PC-3 (cell line): ENCODE measurements around the gene STAT1. TPM values are rescaled to one million over a fixed set of nuclear protein-coding genes. Genes with fewer than 3 reads are reported as not detected.

Source experiments
- ATAC-seq: fragments of 200-7000 bp; cut with Tn5 transposase; 2 replicates; pipeline ENCODE4 v1.9.1; 2020; ENCODE audit warnings: mild to moderate bottlenecking, moderate library complexity
- BruUV-seq: library from RNA; stranded (reverse); fragments of 400-500 nt; replicated peaks from 2 replicates; lab custom pipeline; 2021; lab: Mats Ljungman, UMichigan
- CTCF ChIA-PET: fragments of 300-600 bp; sonication (Branson Sonifier 250); formaldehyde crosslinking; loops from one replicate; lab custom pipeline; 2022; ENCODE audit warnings: antibody characterized with exemption; lab: Charles Lee
- POLR2A ChIA-PET: fragments of 300-600 bp; sonication (Branson Sonifier 250); formaldehyde crosslinking; loops from one replicate; lab custom pipeline; 2022; ENCODE audit warnings: antibody characterized with exemption; ENCODE audit not compliant: unreplicated experiment; lab: Charles Lee
- DNase-seq: peaks from one replicate; pipeline ENCODE4 v3.0.0-alpha.2; 2015
- H2AFZ ChIP-seq: fragments of 300-600 bp; sonication (generic); 2 replicates; pipeline ENCODE4 v1.6.0; 2016; ENCODE audit warnings: antibody characterized with exemption, low read length
- H3F3A ChIP-seq: fragments of 300-600 bp; sonication (generic); one replicate; pipeline ENCODE4 v1.6.0; 2017; ENCODE audit warnings: antibody characterized with exemption, low read length, control low read depth, mild to moderate bottlenecking; ENCODE audit not compliant: unreplicated experiment
- H3K27ac ChIP-seq: fragments of 300-600 bp; sonication (generic); 2 replicates; pipeline ENCODE4 v1.5.1; 2016; ENCODE audit warnings: mild to moderate bottlenecking, low read length
- H3K27me3 ChIP-seq: fragments of 300-600 bp; sonication (generic); 2 replicates; pipeline ENCODE4 v1.6.1; 2016; ENCODE audit warnings: low read length, mixed read lengths
- H3K36me3 ChIP-seq: fragments of 300-600 bp; sonication (generic); 2 replicates; pipeline ENCODE4 v1.6.1; 2016; ENCODE audit warnings: low read depth, mixed run types, low read length, mixed read lengths
- H3K4me1 ChIP-seq: fragments of 300-600 bp; sonication (generic); 2 replicates; pipeline ENCODE4 v1.5.1; 2016; ENCODE audit warnings: low read length; ENCODE audit not compliant: insufficient read depth
- H3K4me2 ChIP-seq: fragments of 300-600 bp; sonication (generic); 2 replicates; pipeline ENCODE4 v1.6.0; 2016; ENCODE audit warnings: low read length
- H3K4me3 ChIP-seq: fragments of 300-600 bp; sonication (generic); 2 replicates; pipeline ENCODE4 v1.5.1; 2016; ENCODE audit warnings: mild to moderate bottlenecking, low read length, mixed read lengths
- H3K79me2 ChIP-seq: fragments of 300-600 bp; sonication (generic); 2 replicates; pipeline ENCODE4 v1.6.1; 2017; ENCODE audit warnings: low read length, mixed read lengths
- H3K9ac ChIP-seq: fragments of 300-600 bp; sonication (generic); 2 replicates; pipeline ENCODE4 v1.6.0; 2016; ENCODE audit warnings: mild to moderate bottlenecking, low read length
- H3K9me2 ChIP-seq: fragments of 300-600 bp; sonication (generic); replicated peaks from 2 replicates; pipeline ENCODE4 v1.6.1; 2016; ENCODE audit warnings: mixed run types, low read length, mixed read lengths
- H3K9me3 ChIP-seq: fragments of 300-600 bp; sonication (generic); 2 replicates; pipeline ENCODE4 v1.6.1; 2016; ENCODE audit warnings: low read length, mixed read lengths
- H4K20me1 ChIP-seq: fragments of 300-600 bp; sonication (generic); 2 replicates; pipeline ENCODE4 v1.6.1; 2016; ENCODE audit warnings: low read length, mixed read lengths
- EZH2 ChIP-seq: fragments of 300-600 bp; sonication (generic); IDR thresholded peaks from one replicate; pipeline ENCODE4 v1.6.1; 2017; ENCODE audit warnings: antibody characterized with exemption, mild to moderate bottlenecking, low read length; ENCODE audit not compliant: unreplicated experiment
- EZH2phosphoT487 ChIP-seq: fragments of 300-600 bp; sonication (generic); IDR thresholded peaks from 2 replicates; pipeline ENCODE4 v1.6.1; 2018; ENCODE audit warnings: mild to moderate bottlenecking, antibody characterized with exemption, low read length, borderline replicate concordance
- intact Hi-C: fragments of 100-400 bp; cut with micrococcal nuclease; formaldehyde crosslinking; loops from 2 replicates; pipeline ENCODE4 v1.9.0; 2023
- total RNA-seq: library from RNA; depleted of rRNA; stranded (reverse); fragments of >200 nt; gene quantifications from 2 replicates; pipeline ENCODE4 v1.2.3, GENCODE V29; 2014
- TF ChIP-seq, protein P1 (sequence below): fragments of 300-600 bp; sonication (generic); conservative IDR thresholded peaks from 2 replicates; pipeline ENCODE4 v1.5.1; 2017; ENCODE audit warnings: antibody characterized with exemption, low read depth, mild to moderate bottlenecking, low read length

The STAT1 gene
- total RNA-seq, 1 experiment from 2014 or later, result 47.9 TPM

DNA sequence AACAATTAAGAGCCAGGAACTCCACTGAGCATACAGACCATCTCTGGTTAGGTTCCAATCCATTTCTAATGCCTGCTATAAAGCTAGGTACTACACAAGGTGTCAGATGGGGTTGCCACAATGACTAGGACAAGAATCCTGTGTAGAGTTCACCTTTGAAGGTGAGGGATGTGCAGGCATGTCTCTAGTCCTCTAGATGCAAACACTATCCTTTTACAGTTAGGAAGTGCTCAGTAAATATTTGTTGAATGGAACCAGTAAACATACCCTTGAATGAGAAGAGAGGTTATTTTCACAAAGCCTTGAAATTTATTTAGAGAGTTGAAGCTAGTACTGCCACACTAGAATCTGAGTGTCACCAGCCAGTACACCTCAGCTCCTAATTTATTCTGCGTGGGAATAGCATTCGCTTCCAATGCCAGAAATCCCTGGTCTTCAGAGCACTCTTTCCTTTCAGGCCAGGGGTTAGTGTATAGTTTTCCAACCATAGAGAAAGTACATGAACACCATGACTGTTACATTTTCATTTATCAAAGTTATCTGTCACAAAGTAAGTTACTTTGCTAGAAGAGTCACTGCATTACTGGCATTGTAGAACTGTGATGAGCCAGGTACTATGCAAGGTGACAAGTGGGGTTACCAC lies 48.3 kb downstream of the STAT1 start:
- no peaks in the 10 kb centered on the region for H3K9me2 ChIP-seq
- H3K9me3 ChIP-seq, result no peaks in the 10 kb centered on the region
- no peak overlapping the region for H3K4me2 ChIP-seq
- POLR2A ChIA-PET, result no interaction called here
- BruUV-seq, result no TSS peak
- H3K4me3 ChIP-seq, result no peak overlapping the region
- H3K9ac ChIP-seq, result no peak overlapping the region
- TF ChIP-seq EZH2 (no peak), EZH2phosphoT487 (no peak)
- TF ChIP-seq, protein P1, sequence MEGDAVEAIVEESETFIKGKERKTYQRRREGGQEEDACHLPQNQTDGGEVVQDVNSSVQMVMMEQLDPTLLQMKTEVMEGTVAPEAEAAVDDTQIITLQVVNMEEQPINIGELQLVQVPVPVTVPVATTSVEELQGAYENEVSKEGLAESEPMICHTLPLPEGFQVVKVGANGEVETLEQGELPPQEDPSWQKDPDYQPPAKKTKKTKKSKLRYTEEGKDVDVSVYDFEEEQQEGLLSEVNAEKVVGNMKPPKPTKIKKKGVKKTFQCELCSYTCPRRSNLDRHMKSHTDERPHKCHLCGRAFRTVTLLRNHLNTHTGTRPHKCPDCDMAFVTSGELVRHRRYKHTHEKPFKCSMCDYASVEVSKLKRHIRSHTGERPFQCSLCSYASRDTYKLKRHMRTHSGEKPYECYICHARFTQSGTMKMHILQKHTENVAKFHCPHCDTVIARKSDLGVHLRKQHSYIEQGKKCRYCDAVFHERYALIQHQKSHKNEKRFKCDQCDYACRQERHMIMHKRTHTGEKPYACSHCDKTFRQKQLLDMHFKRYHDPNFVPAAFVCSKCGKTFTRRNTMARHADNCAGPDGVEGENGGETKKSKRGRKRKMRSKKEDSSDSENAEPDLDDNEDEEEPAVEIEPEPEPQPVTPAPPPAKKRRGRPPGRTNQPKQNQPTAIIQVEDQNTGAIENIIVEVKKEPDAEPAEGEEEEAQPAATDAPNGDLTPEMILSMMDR, result no peak
- no peaks in the 10 kb centered on the region for H4K20me1 ChIP-seq
- H2AFZ ChIP-seq, result no peak overlapping the region
- no peak overlapping the region for H3K27ac ChIP-seq
- DNase-seq, result no peak
- no peak for ATAC-seq
- H3K4me1 ChIP-seq, result no peaks in the 10 kb centered on the region
- H3F3A ChIP-seq, result no peaks in the 10 kb centered on the region
- CTCF ChIA-PET, result interaction anchor here (0.6 kb wide), 1 partner anchor 627 kb away, joined by 5 read pairs; no protein-coding TSS in a partner anchor
- H3K36me3 ChIP-seq, result peaks cover 56% of the 10 kb centered on the region
- H3K79me2 ChIP-seq, result no peaks in the 10 kb centered on the region
- intact Hi-C loops, result no loop called here
- no peaks in the 10 kb centered on the region for H3K27me3 ChIP-seq

DNA sequence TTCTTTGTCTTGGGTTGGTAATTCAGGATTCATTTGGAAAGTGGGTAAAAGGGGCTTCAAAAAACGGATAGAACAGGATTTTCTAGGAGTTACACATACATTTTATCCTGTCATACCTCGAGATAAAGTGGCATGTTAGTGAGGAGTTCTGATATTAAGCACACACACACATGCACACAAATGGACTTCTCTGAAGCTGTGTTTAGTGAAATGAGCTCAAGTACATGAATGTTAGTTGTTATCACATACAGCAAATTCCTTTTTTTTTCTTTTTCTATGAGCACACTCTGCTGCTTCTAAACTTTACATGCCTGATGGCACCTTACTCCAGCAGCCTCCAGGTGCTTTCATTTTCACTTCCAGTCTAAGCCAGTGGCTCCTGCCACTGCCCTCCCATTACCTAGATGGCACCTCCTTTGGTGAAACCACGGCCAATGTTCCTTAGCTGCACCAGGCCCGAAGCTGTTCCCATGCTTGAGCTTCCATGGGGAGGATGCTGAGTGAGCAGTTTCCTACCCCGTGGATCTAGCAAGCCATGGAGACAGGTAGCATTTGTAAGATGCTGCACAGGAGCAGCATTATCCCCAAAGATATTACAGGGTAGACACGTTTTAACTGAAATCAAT lies 49.7 kb downstream of the STAT1 start:
- intact Hi-C loops, result no loop called here
- ATAC-seq (no peak), DNase-seq (no peak)
- Histone ChIP-seq H3K79me2 (no peaks in the 10 kb centered on the region), H3F3A (no peaks in the 10 kb centered on the region), H3K9me3 (no peaks in the 10 kb centered on the region), H3K9me2 (no peaks in the 10 kb centered on the region), H3K27me3 (no peaks in the 10 kb centered on the region), H3K27ac (no peak overlapping the region), H4K20me1 (no peaks in the 10 kb centered on the region), H3K9ac (no peak overlapping the region), H3K4me2 (no peak overlapping the region), H3K36me3 (peaks cover 45% of the 10 kb centered on the region), H2AFZ (no peak overlapping the region), H3K4me1 (no peaks in the 10 kb centered on the region), H3K4me3 (no peak overlapping the region)
- TF ChIP-seq EZH2 (no peak), EZH2phosphoT487 (no peak)
- TF ChIP-seq, protein P1, result no peak
- ChIA-PET POLR2A (interaction anchor here (0.6 kb wide), 1 partner anchor 22 kb away, joined by 6 read pairs; no protein-coding TSS in a partner anchor), CTCF (no interaction called here)
- BruUV-seq, result no TSS peak

DNA sequence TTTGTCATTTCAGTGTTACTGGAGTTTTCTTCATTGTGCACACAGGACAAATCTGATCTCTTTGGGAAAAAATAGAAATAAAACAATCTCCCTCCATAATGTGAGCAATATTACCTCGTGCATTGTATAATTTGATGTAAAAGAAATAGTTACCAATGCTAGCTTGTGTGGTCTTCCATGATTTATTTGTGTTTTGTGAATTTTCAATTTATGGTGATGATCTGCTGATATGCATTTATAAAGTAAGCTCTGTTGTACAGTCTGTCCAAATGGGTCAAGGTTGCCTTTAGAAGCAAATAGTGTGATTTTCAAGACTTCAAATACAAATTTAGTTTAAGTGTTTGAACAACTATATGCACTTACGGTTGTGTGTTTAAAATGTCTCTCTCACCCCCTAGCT lies 50.9 kb downstream of the STAT1 start:
- DNase-seq, result no peak
- Histone ChIP-seq H3K4me3 (no peak overlapping the region), H2AFZ (no peak overlapping the region), H3K27ac (no peak overlapping the region), H3K9me3 (no peaks in the 10 kb centered on the region), H3K79me2 (no peaks in the 10 kb centered on the region), H3K27me3 (no peaks in the 10 kb centered on the region), H3K4me2 (no peak overlapping the region), H4K20me1 (no peaks in the 10 kb centered on the region), H3K9me2 (no peaks in the 10 kb centered on the region), H3F3A (no peaks in the 10 kb centered on the region), H3K9ac (no peak overlapping the region), H3K36me3 (peaks cover 35% of the 10 kb centered on the region), H3K4me1 (no peaks in the 10 kb centered on the region)
- no TSS peak for BruUV-seq
- intact Hi-C loops, result no loop called here
- ATAC-seq, result no peak
- CTCF ChIA-PET, result no interaction called here
- TF ChIP-seq EZH2, result no peak
- TF ChIP-seq, protein P1, result no peak
- no peak for TF ChIP-seq EZH2phosphoT487
- POLR2A ChIA-PET, result no interaction called here
